PC-3 (cell line): ENCODE measurements around the gene PKIG.

Experiments used
- CTCF ChIP-seq: fragments of 300-600 bp; sonication (generic); conservative IDR thresholded peaks from 2 replicates; pipeline ENCODE4 v1.5.1; 2017; ENCODE audit warnings: antibody characterized with exemption, low read depth, mild to moderate bottlenecking, low read length
- EZH2 ChIP-seq: fragments of 300-600 bp; sonication (generic); IDR thresholded peaks from one replicate; pipeline ENCODE4 v1.6.1; 2017; ENCODE audit warnings: antibody characterized with exemption, mild to moderate bottlenecking, low read length; ENCODE audit not compliant: unreplicated experiment
- EZH2phosphoT487 ChIP-seq: fragments of 300-600 bp; sonication (generic); IDR thresholded peaks from 2 replicates; pipeline ENCODE4 v1.6.1; 2018; ENCODE audit warnings: mild to moderate bottlenecking, antibody characterized with exemption, low read length, borderline replicate concordance

- no peak for TF ChIP-seq CTCF
- TF ChIP-seq EZH2phosphoT487 = no peak
- no peak for TF ChIP-seq EZH2
Measured at GRCh38 chr20:44572551-44573500, 9.6 kb upstream of the PKIG start.
